ENCODE measurements around the gene TGM6.

The TGM6 gene

DNA sequence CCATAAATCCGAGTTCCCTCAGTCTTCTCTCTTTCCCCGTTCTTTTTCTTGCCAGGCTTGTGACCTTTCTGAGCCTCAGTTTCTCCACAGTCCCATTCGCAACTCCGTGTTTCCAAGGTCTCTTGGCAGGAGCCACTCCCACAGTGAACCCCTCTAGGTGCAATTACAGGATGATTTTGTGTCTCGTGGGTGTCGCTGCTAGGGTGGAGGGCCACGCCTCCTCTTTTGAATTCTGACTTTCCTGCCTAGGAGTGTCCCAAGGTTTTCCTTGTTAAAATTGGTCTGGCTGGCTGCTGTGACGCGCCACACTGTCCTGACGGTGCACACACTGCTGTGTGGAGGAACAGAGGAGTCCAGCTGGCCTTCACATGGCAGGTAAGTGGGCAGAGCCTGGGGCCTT, at the start of gene TGM6:
TGM6 (plus strand) TSS at position 301 of the 400 bp plus-strand sequence; CDS start at position 369, 68 bp downstream.
- no peak for DNase-seq

DNA sequence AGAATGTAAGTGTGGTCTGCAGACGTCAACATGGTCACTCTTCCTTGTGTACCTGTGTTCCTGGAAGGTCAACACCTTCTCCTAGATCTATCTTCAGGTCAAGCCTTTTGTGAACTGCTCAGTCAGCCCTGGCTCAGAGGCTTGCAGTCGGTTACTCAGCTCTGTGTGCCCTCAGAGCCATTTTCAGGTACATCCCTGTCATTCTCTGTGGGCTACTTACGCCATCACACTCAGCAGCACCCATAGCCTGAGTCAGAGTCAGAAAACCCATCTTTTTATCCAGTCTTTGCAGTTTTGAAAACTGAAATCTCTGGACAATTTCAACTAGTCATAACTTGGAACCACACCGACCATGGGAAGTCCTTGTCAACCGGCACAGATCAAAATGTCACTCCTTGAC, 49.6 kb upstream of the TGM6 start:
- no peak for DNase-seq

DNA sequence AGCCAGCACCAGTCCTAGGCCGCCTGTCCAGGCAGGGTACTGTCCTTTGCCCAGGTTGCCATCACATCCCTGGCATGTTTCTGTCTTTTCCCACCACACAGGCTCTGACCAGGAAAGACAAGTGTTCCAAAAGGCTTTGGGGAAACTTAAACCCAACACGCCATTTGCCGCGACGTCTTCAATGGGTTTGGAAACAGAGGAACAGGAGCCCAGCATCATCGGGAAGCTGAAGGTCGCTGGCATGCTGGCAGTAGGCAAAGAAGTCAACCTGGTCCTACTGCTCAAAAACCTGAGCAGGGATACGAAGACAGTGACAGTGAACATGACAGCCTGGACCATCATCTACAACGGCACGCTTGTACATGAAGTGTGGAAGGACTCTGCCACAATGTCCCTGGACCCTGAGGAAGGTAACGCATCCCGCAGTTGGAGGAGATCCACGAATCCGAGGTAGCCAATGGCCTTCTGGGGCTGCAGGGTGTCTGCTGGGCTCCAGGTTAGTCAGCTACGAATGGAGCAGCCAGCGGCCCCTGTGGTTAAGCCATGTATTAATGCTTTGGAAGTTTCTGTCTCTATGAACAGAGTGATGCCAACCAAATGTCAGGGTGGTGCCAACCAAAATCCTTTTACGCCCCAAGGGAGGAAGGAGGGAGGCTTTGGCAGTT, 48.7 kb upstream of the TGM6 start:
- DNase-seq, result no peak

DNA sequence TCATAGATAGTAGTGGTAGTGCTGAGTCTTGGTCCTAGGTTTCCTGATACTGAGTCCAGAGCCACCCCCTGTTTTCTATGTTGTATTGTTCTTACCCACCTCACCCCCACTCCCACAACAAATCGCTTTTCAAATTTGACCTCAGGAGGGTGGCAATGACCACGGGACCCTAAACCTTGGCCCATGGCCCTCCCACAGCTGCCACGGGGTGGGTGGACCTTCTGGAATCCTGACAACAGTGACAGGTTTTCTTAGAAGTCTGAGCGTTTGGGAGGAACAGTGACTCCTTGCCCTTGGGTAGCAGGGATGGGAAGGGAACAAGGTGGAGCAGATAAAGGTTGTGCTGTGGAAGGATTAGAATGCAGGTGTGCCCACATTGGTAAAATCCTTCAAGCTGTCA, 48.0 kb upstream of the TGM6 start:
- no peak for DNase-seq

DNA sequence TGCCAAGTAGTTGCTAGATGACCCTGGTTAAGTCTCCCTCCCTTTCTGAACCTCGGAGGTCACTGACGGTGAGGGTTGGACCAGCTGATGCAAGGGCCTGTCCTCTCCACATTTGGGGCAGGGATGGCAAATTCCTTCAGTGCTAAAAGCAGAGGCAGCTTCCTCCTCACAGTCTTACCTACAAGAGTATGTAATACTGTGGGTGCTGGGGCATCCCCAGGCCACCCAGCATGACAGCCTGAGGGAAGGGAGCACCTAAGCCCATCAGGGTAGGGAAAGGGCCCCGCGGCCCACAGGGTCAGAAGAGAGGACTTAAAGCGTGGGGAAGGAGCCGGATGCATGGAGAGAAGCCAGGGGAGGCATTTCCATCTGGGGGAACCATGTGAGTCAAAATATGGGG, 46.9 kb upstream of the TGM6 start:
- DNase-seq, result no peak

DNA sequence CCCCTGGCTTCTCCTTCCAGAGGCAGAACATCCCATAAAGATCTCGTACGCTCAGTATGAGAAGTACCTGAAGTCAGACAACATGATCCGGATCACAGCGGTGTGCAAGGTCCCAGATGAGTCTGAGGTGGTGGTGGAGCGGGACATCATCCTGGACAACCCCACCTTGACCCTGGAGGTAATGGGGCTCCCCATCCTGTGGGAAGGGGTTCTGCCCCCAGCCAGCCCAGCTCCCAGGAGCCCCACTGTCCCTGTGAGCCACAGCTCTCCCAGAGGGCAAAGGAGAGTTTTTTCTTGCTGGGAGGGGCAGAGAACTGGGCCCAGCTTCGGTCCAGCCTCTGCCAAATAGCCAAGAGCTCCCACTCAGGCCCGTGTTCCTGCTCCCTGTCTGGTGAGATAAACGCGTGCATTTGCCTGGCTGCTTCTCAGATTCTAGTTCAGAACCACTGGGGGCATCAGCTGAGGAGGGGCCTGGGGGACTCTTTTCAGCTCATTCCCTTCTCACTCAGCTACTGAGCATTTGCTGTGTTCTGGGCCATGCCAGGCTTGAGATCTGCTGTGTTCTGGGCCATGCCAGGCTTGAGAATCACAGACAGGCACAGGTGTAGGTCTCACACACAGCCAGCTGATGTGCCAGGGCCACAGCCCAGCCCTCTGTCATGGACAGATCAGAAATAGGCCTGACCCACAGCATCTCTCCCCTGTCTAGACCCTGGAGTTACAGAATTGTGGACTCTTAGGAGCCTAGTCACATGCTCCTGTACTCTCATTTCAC, 45.4 kb upstream of the TGM6 start:
- no peak for DNase-seq

DNA sequence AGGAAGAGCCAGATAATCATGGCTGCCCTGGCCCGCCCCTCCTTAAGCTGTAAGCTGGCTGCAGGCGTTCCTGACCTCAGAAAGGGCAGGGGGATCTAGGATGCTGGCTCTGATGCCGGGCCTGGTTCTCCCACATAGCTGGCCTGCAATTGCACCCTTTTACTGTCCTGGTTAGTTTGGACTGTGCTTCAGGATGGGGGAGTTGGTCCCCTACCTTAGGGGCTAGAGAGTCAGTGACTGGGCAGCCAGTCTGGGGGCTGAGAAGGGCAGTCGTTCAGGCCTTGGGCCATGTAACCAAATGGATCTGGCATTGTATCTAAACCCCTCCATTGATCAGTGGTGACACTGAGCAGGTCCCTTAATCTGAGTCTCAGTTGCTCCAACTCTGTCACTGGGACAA, 44.2 kb upstream of the TGM6 start:
- no peak for DNase-seq

DNA sequence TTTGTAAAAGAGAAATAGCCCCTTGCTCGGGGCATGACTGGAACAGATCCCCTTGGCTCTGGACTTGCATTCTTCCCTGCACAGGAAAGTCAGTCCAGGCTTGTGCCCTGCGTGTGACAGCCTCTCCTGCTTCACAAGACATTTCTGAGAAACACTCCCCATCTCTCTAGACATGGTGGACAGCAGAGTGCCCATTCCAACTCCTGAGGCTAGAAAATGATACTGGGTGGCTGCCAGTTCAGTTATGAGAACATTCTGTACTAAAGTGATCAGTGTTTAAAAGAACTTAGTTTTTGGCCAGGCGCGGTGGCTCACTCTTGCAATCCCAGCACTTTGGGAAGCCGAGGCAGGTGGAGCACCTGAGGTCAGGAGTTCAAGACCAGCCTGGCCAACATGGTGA, 43.6 kb upstream of the TGM6 start:
- DNase-seq, result no peak

DNA sequence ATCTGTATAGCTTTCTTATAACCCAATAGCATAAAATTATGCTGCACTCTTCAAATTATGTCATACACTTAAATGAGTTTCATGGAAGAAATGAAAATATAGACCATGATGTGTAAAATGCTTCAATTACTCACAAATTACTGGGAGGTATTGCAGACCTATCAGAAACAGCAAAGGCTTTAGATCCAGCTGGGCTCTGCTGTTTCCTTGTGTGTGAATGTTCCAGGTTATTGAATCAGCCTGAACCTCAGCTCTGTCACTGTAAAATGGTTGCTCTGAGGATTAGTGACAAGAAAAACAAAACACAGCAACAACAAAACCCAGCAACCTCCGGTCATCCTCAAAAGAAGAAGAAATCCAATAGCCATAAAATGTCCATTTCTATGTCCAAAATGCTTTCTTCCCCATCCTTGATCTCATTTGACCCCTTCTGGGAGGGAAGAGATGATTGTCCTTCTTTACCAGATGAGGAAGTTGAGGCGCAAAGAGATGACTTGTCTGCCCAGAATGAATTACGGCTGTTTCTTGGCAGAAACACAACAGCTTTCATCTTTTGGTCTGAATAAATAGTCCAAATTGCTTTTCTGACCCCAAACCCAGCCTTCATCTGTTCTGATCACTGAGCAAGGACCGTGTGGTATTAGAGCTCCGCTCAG, 42.2 kb upstream of the TGM6 start:
- DNase-seq, result no peak

DNA sequence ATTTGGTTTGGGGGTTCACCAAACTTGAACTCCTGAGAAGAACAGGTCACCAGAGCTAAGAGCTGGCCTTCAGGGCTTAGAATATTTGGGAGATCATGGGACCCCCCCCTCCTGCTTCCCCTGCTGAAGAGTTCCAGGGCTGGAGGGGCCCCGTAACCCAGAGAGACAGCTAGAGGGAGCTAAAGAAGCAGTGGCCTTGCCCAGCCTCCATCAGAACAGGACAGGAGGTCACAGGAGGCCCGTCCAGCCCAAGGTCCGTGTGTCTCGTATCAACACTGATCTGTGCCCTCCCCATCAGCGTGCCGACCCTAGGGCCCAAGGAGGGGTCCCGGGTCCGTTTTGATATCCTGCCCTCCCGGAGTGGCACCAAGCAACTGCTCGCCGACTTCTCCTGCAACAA, 40.6 kb upstream of the TGM6 start:
- no peak for DNase-seq

DNA sequence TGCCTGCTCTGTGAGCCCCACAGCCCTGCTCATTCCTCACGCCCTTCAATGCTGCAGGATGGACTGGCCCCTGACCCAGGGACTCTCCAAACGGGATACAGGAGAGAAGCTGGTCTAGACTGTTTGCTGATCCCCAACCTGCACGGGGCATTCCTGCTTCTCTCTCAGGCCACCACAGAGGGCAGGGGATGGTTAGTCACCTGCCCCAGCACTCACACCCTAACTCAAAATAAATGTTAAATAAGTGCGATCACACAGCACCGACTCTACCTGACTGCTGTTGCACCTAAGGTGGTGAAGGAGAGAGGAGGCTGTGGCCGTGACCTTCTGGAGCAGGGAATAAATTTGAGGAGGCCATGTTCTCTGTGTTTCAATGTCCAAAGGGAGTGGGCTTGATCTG, 39.9 kb upstream of the TGM6 start:
- DNase-seq, result no peak

DNA sequence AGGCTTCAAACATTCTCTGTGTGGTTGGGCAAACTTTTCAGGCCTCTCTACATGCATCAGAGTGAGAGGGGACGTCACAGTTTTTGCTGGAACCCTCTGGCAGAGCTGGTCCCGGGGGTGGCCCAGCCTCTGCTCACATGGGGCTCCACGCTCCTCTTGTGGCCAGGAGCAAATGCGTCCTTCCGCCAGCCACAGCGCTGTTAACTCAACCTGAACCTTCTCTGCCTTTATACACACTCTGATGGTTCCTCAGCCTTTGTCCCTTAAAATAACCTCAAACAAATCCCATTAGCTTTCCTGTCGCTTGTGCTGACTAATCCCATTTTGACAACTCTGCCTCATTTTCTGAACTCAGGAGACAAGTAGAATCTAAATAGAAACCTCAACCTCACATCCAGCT, 39.4 kb upstream of the TGM6 start:
- no peak for DNase-seq

DNA sequence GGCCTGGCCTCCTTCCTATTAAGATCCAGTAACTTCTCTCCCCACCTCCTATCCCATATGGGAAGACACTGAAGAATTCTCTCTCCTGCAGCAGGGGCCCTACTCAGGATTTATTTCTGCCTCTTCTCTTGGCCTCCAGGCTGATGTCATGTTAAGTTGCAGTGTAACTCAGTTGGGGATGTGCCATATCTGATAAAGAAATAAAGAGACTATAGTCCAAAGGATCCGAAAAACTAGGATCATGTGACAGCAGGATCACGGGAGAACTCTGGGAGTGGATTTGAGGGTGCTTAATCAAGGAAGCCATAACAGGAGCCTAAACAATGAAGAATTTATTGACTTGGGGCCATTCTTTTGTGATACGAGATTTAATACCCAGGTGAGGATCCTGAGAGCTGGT, 38.5 kb upstream of the TGM6 start:
- DNase-seq, result no peak

DNA sequence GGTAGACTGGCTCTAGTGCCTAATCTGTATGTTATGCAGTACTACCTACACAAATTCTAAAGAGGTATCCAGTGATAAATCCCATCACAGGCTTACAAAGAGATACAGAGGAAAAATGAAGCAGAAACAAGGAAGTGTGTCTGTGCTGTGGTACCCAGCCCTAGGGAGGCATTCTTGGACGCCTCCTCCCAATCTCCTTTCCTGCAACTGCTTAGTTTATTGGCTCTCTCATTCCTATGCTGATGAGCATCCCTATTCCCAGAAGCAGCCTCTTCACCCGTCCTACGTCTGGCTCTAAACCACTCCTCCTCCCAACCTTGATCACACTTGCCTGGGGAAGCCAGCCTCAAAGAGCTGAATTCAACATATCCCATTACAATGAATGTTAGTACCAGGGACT, 34.5 kb upstream of the TGM6 start:
- DNase-seq, result no peak

DNA sequence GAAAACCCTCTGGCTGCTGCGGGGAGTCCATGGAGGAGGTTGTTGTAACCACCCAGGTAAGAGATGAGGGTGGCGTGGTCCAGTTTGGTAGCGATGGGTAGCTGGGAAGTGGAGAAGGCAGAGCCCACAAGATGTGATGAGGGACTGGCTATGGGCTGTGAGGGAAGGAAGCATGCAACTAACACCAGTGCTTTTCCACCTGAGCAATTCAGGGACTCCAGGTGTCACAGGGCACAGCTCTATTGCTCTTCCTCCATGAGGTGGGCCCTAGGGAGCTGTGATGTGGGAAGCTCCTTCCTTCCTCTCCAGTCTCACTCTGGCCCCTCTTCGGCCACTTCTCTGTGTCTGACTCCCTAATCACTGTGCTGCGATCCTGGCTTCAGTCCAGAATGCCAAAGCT, 32.4 kb upstream of the TGM6 start:
- DNase-seq, result no peak

DNA sequence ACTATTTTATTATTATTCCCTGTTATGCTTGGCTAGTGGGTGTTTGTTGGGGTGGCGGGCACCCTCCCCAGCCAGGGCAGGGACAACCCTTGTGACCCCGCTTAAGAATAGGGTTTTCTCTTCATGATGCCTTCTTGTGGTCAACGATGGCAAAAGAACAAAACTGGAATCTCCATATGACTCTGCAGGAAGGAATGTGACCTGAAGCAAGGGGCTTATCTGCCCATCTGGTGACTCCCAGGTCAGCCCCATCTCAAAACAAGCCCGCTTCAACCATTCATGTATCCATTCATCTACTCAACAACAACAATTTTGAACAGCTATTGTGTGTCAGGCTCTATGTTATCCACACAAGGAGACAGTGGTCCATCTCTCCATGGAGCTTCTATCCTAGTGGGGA, 30.9 kb upstream of the TGM6 start:
- DNase-seq, result no peak

DNA sequence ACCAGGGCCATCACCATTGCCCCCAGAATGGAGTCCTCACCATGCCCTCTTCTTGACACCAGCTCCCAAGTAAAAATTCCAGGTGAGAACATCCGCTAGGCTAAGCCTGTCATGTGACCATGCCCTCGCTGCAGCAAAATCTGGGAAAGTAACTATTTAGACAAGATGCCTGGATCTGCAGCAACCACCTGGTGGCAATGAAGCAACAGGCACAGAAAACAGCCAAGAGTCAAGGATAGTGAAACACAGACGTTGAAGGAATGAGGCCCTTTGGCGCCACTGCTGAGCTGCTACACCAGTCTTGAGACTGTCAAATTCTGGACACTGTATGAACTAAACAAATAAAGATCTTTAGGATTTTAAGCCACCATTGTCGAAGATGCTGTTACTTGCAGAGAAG, 30.1 kb upstream of the TGM6 start:
- no peak for DNase-seq

DNA sequence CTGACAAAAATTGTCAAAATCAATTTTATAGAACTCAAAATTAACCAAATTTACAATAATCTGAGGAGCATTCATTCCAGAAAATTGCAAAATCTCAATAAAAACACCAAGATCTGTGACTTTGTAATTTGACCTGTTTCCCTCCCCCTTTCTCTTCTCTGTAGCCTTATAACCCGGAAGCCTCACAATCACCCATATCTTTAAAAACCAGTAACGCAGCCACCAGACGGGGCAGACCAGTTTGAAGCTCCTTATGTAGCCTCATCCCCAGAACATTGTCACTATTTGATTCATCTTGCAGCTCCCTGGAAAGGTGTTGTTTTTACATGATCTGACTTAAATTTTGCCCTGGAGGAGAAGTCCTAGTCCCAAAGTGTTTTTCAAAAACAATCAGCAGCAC, 27.5 kb upstream of the TGM6 start:
- no peak for DNase-seq

DNA sequence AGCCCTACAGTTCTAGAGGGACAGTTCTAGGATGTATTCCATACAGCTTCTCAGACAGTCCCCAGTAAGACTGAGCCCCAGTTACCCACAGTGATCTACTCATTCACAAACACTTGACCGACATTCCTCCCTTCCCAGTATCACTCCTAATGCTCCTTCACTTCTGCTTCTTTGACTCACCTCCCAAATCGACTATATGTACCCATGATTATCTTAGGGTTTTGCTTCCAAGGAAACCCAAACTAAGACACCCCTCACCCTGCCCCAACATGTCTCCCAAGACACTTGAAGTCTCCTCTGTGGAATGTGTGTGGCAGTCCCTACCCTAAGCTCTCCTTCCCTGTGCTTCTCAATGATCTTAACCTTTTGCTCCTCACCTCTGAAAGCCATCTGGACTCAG, 23.6 kb upstream of the TGM6 start:
- no peak for DNase-seq

DNA sequence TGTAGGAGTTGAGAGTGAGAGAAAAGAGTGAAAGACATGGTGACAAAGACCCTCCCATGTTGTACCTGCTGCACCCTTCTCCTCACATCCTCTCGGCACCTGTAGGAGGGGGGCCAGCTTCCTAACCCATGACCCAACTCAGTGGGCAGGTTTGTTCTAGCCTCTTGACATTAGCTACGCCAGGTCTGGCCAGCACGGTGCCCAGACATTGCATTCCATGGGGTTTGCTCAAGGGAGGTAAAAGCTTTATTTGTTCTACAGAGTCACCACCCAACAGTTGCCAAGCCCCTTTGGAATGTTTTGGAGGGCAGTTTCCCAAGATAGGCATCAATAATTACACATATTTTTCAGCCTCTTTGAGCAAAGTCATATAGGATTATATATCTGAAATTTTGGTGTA, 22.7 kb upstream of the TGM6 start:
- no peak for DNase-seq

DNA sequence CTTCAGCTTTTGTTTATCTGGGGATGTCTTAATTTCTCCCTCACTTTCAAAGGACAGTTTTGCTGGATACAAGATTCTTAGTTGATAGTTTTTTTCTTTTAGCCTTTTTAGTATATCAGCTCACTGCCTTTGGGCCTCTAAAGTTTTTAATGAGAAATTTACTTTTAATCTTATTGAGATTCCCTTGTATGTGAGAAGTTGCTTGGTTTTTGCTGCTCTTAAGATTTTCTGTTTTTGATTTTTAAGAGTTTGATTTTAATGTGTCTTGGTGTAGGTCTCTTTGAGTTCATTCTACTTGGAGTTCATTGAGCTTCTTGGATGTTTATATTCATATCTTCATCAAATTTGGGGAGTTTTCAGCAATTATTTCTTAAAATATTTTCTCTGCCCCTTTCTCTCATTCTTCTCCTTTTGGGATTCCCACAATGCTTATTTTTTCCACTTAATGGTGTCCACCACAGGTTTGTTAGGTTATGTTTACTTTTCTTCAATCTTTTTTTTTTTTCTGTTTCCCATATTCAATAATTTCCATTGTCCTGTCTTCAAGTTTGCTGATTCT, 19.6 kb upstream of the TGM6 start:
- no peak for DNase-seq

DNA sequence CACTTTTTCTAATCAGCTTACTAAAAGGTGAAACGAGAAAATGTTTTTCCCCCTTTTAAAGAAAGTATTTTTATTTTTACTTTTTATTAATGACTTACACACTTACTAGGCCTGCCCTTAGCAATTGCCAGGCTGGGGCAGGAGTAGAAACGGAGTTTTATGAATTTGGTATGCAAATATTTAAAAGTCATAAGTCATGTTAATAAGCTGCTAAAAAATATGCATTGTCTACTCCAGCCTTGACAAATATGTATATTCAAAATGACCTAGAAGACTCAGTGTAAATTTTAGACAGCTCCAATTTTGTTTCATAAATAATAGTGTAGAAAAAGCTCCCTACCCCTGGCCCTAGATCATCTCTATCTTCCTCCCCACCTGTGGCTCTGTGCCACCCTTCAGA, 17.5 kb upstream of the TGM6 start:
- no peak for DNase-seq

DNA sequence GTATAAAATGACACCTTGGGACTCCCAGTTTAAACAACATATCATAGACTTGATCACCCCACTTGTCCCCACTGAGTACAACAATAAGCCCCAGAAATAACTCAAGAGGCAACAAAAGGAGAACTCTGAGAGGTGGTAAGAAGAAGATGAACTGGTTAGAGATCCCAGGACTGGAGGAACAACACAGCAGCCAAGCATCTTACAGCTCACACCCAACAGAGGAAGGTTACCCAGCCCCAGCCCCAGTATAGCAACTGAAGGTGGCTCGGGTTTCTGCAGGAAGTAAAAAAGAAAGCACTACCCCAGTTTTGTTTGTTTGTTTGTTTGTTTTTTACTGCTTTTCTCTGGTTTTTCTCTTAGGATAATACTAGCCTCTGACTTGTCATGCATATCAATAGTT, 17.1 kb upstream of the TGM6 start:
- no peak for DNase-seq

DNA sequence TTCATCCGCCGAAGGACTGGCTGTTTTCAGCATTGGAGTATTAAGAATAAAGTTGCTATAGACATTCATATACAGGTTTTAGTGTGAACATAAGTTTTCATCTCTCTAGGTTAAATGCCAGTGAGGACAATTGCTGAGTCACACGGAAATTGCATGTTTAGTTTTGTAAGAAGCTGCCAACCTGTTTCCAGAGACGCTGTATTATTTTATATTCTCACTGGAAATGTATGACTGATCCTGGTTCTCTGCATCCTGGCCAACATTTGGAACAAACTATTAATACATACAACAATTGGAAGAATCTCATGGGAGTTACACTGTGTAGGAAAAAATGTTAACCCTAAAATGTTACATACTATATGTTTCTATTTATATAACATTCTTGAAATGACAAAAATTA, 16.7 kb upstream of the TGM6 start:
- DNase-seq, result no peak

All from activated CD4-positive, alpha-beta T cell treated with anti-CD3 and anti-CD28 coated beads for 4 hours (primary cell).